ENCODE data around the gene CERK. TPM values are rescaled to one million over a fixed set of nuclear protein-coding genes. Genes with fewer than 3 reads are reported as not detected.

CERK gene
- total RNA-seq, 4 donors from 2014 or later, result 17.8 to 69.1 (median 36.1) TPM

GRCh38 chr22:46752286-46752987 lies 14.4 kb upstream of the CERK start:
- no peak for TF ChIP-seq CTCF (IDR thresholded peaks at IDR 0.05; ENCODE audit: low read depth)

DNA sequence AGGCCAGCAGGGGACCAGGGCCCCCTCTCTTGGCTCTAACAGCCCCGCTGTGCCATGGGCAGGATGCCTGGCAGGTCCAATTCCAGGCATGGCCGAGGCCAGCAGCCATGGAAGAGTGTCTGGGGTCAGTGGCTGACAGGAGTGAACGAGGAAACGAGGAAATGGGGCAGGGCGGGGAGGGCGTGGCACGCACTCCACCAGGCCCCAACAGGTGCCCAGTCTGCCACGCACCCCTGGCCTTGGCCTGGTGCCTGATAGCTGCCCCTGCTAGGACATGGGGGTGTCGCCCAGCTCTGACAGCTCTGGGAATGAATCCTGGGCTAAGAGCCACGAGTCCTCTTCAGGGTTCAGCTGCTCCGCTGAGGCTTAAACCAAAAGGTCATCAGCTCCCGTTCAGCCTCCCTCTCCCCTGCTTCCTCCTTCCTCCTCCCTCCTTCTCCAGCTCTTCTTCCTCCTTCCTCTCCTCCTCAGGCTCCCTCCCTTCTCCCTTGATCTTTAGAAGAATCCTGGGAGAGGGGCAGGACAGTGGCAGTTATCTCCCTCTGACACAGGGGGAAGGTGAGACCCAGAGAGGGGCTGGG lies 12.9 kb upstream of the CERK start:
- no peak for TF ChIP-seq CTCF (IDR thresholded peaks at IDR 0.05; ENCODE audit: low read depth)

- no peak for TF ChIP-seq CTCF (IDR thresholded peaks at IDR 0.05; ENCODE audit: low read depth)
Observed at GRCh38 chr22:46750530-46750800, 12.4 kb upstream of the CERK start.

DNA sequence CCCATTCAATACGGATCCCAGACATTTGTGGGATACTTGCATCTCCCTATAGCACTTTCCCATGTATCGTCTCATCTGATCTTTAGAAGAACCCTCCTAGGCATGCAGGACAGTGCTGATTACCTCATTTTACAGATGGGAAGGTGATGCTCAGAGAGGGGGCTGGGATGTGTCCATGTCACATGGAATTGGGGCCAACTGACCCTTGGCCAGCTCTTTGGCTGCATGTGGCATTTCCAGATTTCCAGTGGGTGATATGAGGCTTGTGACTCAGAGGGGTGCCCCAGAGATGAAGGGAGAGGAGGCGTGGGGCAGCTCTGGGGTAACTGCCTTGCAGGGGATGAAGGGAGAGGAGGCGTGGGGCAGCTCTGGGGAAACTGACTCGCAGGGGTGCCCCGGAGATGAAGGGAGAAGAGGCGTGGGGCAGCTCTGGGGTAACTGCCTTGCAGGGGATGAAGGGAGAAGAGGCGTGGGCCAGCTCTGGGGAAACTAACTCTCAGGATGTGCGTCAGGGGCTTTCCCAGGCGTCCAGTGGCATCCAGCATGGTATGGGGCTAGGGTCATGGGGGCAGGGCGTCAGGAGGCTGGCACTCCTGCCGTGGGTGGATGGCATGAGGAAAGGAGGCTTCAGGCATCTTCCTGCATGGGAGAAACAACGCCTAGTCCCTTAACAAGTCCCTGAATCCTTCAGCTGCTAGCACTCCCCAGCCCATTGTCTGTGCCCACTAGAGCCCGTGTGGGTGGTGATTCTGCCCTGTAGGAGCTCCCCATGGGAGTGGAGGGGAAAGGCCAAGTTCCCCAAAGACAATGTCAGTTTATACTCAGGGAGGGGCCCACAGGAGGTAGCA lies 11.9 kb upstream of the CERK start:
- TF ChIP-seq CTCF (IDR thresholded peaks at IDR 0.05; ENCODE audit: low read depth), result no peak

DNA sequence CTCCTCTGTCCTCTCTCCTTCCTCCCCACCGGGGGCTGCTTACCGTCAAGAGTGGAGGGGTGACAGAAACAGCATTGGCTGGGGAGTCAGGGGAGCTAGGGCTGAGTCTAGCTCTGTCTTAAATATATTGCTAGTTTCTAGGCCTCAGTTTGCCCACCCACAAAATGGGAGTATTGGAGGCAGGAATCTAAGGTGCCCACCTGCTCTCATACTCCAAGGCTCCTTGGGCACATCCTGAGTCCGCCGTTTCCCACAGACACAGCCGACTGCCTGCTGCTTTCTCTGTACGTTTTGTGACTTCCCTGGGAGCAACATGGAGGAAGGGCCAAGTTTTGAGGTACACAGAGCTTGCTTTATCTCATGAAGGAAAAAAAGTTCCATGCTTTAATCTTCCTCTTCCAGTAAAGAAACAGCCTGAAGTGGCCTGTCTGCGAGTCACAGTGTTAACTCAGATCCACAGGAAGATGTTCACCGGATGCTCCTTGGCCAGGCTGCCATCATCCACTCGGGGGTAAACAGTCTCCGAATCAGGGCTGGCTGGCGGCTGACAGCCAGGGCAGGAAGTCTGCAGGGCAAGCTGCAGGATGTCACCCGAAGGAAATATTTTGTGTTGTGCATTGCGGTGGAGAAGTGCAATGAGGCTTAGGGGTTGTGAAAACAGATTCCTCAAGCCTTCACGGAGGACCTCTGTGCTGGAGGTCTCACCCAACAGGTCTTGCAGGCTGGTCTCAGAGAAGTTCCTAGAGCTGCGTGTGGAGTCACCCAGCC lies 11.0 kb upstream of the CERK start:
- TF ChIP-seq CTCF (IDR thresholded peaks at IDR 0.05; ENCODE audit: low read depth), result no peak

DNA sequence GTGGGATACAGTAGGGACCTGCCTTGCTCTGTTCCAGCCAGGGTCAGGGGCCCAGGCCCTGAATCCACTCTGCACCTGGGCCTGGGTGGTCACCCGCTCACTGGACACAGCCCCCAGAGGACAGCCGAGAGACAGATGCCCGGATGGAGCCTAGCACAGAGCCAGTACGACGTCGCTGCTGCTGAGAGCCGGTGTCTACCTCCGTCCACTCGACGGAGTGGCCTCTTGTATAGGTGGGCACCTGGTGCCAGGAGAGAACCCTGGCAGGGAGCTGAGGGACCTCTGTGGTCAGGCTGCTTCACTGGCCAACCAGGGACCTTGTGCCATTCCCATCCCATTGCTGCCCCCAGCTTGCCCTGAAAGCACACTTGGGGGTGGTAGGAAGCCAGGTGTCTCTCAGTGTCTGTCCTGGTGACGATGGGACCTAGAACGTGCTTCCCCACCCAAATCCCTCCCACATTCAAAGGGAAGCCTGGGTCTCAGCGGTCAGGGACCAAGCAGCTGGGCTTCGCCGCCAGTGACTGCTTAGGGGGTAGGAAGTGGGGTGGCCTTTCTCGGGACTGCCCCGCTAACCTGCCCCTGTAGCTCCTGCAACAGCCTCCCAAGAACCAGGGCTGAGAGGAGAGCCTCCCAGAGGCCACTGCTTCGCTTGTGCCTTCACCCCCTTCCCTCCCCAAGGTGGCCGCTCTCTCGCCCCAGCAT lies 10.3 kb upstream of the CERK start:
- TF ChIP-seq CTCF (IDR thresholded peaks at IDR 0.05; ENCODE audit: low read depth), result no peak
